HCT116 (cell line): ENCODE results near the gene TBC1D1.

ENCODE experiments used
- CEBPB ChIP-seq: IDR thresholded peaks from 2 replicates; pipeline ENCODE4 v1.6.1; 2012; ENCODE audit warnings: low read depth
- JUND ChIP-seq: IDR thresholded peaks from 2 replicates; pipeline ENCODE4 v1.6.1; 2012
- POLR2AphosphoS5 ChIP-seq: IDR thresholded peaks from 2 replicates; pipeline ENCODE4 v1.6.1; 2011; ENCODE audit warnings: mild to moderate bottlenecking, low read depth, low read length, moderate library complexity
- RAD21 ChIP-seq: IDR thresholded peaks from 2 replicates; pipeline ENCODE4 v1.6.1; 2012; ENCODE audit warnings: low read depth, mild to moderate bottlenecking
- SIN3A ChIP-seq: IDR thresholded peaks from 2 replicates; pipeline ENCODE4 v1.6.1; 2012; ENCODE audit warnings: low read depth
- SRF ChIP-seq: IDR thresholded peaks from 2 replicates; pipeline ENCODE4 v1.6.1; 2012; ENCODE audit warnings: low read depth
- TCF7L2 ChIP-seq: IDR thresholded peaks from 2 replicates; pipeline ENCODE4 v1.7.0; 2011; ENCODE audit warnings: borderline replicate concordance, inconsistent platforms; ENCODE audit not compliant: insufficient read depth, insufficient read length; ENCODE audit errors: extremely low read depth
- ZBTB33 ChIP-seq: IDR thresholded peaks from 2 replicates; pipeline ENCODE4 v1.6.1; 2011; ENCODE audit warnings: mild to moderate bottlenecking, low read length, moderate library complexity; ENCODE audit not compliant: insufficient replicate concordance; ENCODE audit errors: extremely low read depth
- ZNF274 ChIP-seq: fragments of 200-500 bp; sonication (Bioruptor generic); IDR thresholded peaks from 2 replicates; pipeline ENCODE4 v1.6.1; 2014; ENCODE audit warnings: mild to moderate bottlenecking, low read depth, low read length, inconsistent platforms
- TF ChIP-seq, protein P1 (sequence below), 3 experiments: fragments of 200-600 bp in 1 of 3; sonication (generic) in 1 of 3; IDR thresholded peaks in 2 of 3; conservative IDR thresholded peaks in 1 of 3; 2 replicates each; pipeline ENCODE4 v1.5.1; 2012 to 2017; ENCODE audit warnings: low read depth in 2 of 3, low read length in 2 of 3, antibody characterized with exemption in 1 of 3, borderline replicate concordance in 1 of 3, control low read depth in 1 of 3, mild to moderate bottlenecking in 1 of 3, mixed read lengths in 1 of 3, mixed run types in 1 of 3, moderate library complexity in 1 of 3; ENCODE audit not compliant: insufficient read depth in 1 of 3

GRCh38 chr4:38030023-38030422 lies 139.1 kb downstream of the TBC1D1 start:
- no peak for TF ChIP-seq POLR2AphosphoS5
- no peak for TF ChIP-seq SRF
- TF ChIP-seq, protein P1, sequence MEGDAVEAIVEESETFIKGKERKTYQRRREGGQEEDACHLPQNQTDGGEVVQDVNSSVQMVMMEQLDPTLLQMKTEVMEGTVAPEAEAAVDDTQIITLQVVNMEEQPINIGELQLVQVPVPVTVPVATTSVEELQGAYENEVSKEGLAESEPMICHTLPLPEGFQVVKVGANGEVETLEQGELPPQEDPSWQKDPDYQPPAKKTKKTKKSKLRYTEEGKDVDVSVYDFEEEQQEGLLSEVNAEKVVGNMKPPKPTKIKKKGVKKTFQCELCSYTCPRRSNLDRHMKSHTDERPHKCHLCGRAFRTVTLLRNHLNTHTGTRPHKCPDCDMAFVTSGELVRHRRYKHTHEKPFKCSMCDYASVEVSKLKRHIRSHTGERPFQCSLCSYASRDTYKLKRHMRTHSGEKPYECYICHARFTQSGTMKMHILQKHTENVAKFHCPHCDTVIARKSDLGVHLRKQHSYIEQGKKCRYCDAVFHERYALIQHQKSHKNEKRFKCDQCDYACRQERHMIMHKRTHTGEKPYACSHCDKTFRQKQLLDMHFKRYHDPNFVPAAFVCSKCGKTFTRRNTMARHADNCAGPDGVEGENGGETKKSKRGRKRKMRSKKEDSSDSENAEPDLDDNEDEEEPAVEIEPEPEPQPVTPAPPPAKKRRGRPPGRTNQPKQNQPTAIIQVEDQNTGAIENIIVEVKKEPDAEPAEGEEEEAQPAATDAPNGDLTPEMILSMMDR (IDR thresholded peaks at IDR 0.05 in 2 of 3, conservative IDR thresholded peaks at IDR 0.05 in 1 of 3; ENCODE audit: borderline replicate concordance in 1 of 3, insufficient read depth in 1 of 3, low read depth in 2 of 3, low read length in 2 of 3), result no peak
- TF ChIP-seq RAD21, result no peak
- TF ChIP-seq SIN3A, result no peak
- TF ChIP-seq TCF7L2, result no peak
- no peak for TF ChIP-seq JUND
- TF ChIP-seq ZBTB33, result no peak
- TF ChIP-seq ZNF274, result no peak
- no peak for TF ChIP-seq CEBPB
